ENCODE results near the gene CD300E.
"Not testable (repeated sequence)": the region's sequence is repeated elsewhere in the genome, so short reads cannot be mapped to it uniquely, and the experiment has no call there.

Gene CD300E

GRCh38 chr17:74642995-74643394 is 19.5 kb upstream of the CD300E start:
- DNase-seq (ENCODE audit: low spot score): peak; percentile 45
- no peak for TF ChIP-seq CTCF (IDR thresholded peaks at IDR 0.05)
- Histone ChIP-seq H3K4me3 (no peak overlapping the region), H3K27ac (no peak overlapping the region)

- DNase-seq (ENCODE audit: low spot score): no peak
- Histone ChIP-seq H3K27ac (no peak overlapping the region), H3K4me3 (no peak overlapping the region)
- TF ChIP-seq CTCF (IDR thresholded peaks at IDR 0.05): no peak
These were observed 19.0 kb upstream of the CD300E start for GRCh38 chr17:74642556-74642955.

- TF ChIP-seq CTCF (IDR thresholded peaks at IDR 0.05): no peak
- H3K27ac ChIP-seq: no peak overlapping the region
- H3K4me3 ChIP-seq: no peak overlapping the region
- DNase-seq (ENCODE audit: low spot score): no peak
These were observed 18.4 kb upstream of the CD300E start for GRCh38 chr17:74641958-74642298.

- TF ChIP-seq CTCF (IDR thresholded peaks at IDR 0.05): no peak
- Histone ChIP-seq H3K4me3 (no peak overlapping the region), H3K27ac (no peak overlapping the region)
- peak; percentile 69 for DNase-seq (ENCODE audit: low spot score)
These were observed 17.9 kb upstream of the CD300E start for GRCh38 chr17:74641224-74641957.

- no peak overlapping the region for H3K27ac ChIP-seq
These were observed 16.2 kb upstream of the CD300E start for GRCh38 chr17:74639704-74640151.

GRCh38 chr17:74637926-74638325 is 14.4 kb upstream of the CD300E start:
- no peak overlapping the region for H3K27ac ChIP-seq
- no peak overlapping the region for H3K4me3 ChIP-seq
- no peak for DNase-seq (ENCODE audit: low spot score)
- TF ChIP-seq CTCF (IDR thresholded peaks at IDR 0.05): no peak

More at GRCh38 chr17:74639704-74640151, 16.2 kb upstream of the CD300E start:
- H3K4me3 ChIP-seq: no peak overlapping the region
- peak; percentile 50 for DNase-seq (ENCODE audit: low spot score)
- no peak for TF ChIP-seq CTCF (IDR thresholded peaks at IDR 0.05)

- no peak for TF ChIP-seq CTCF (IDR thresholded peaks at IDR 0.05)
- Histone ChIP-seq H3K4me3 (no peak overlapping the region), H3K27ac (no peak overlapping the region)
- DNase-seq (ENCODE audit: low spot score): no peak
These were observed 13.7 kb upstream of the CD300E start for GRCh38 chr17:74637265-74637664.

GRCh38 chr17:74636541-74637085 is 13.1 kb upstream of the CD300E start:
- not testable (repeated sequence) for H3K4me3 ChIP-seq; H3K27ac ChIP-seq; DNase-seq (ENCODE audit: low spot score)
